ENCODE data around the gene EIF6.

- TF ChIP-seq SUZ12 (IDR thresholded peaks at IDR 0.05; ENCODE audit: extremely low read depth, insufficient read depth, insufficient read length) (no peak), ZNF274 (IDR thresholded peaks at IDR 0.05; ENCODE audit: low read depth, low read length) (no peak)
These were observed 30.5 kb upstream of the EIF6 start for GRCh38 chr20:35314816-35315631.

Data from NT2/D1 (cell line).